Ovary (tissue), 9 donors: ENCODE results near the gene SOAT2. TPM values are rescaled to one million over a fixed set of nuclear protein-coding genes. Genes with fewer than 3 reads are reported as not detected.

ENCODE experiments used
- DNase-seq, 5 donors: peaks; one replicate each; pipeline ENCODE4 v3.0.0-alpha.2; 2019 to 2020
- H3K27ac ChIP-seq, 2 donors: fragments of 200-600 bp; one replicate each; pipeline versions ENCODE4 v1.5.1 to v1.8.0; 2019 to 2022
- H3K27me3 ChIP-seq: fragments of 200-600 bp; one replicate; pipeline ENCODE4 v1.8.0; 2022
- H3K36me3 ChIP-seq: fragments of 200-600 bp; sonication (generic); one replicate; pipeline ENCODE4 v1.5.1; 2019
- H3K4me1 ChIP-seq: one replicate; pipeline ENCODE4 v1.8.1; 2013; ENCODE audit warnings: mild to moderate bottlenecking, moderate library complexity; ENCODE audit not compliant: insufficient read depth
- H3K4me3 ChIP-seq: fragments of 200-600 bp; sonication (generic); one replicate; pipeline ENCODE4 v1.5.1; 2017
- H3K9me3 ChIP-seq, 2 donors: fragments of 200-600 bp in 1 of 2; sonication (generic) in 1 of 2; one replicate each; pipeline versions ENCODE4 v1.5.1 to v1.8.1; 2013 to 2019; ENCODE audit warnings: mild to moderate bottlenecking in 1 of 2, moderate library complexity in 1 of 2
- EP300 ChIP-seq: sonication (generic); formaldehyde crosslinking; IDR thresholded peaks from one replicate; pipeline ENCODE4 v1.6.1; 2017; ENCODE audit warnings: antibody characterized with exemption
- POLR2A ChIP-seq: fragments of 450-650 bp; IDR thresholded peaks from one replicate; pipeline ENCODE4 v1.6.1; 2017; ENCODE audit warnings: antibody characterized with exemption, mild to moderate bottlenecking, moderate library complexity
- WGBS, 3 donors: extraction: QIAGEN DNeasy Blood & Tissue Kit in 1 of 3; methylation state at CpG; one replicate each; pipeline versions ENCODE4 v1.1.5 to v1.1.7; 2013 to 2017; 5-methylcytosine and 5-hydroxymethylcytosine counted together
- intact Hi-C, 4 donors: fragments of 100-400 bp; cut with DNase I; formaldehyde crosslinking; loops; one replicate each; pipeline versions ENCODE4 v1.11.0 to v1.15.1; 2022 to 2023
- polyA plus RNA-seq, 2 donors: library from polyadenylated mRNA; stranded (reverse); fragments of 200-250 nt in 1 of 2; fragments of 350-450 nt in 1 of 2; fragmentation: Illumina TruSeq in 1 of 2; extraction: RNeasy Lipid Tissue Mini Kit (QIAGEN cat#74804) in 1 of 2; gene quantifications; one replicate each; pipeline ENCODE4 v1.2.3, GENCODE V29; 2013 to 2014
- total RNA-seq, 7 donors: library from RNA; depleted of rRNA in 2 of 7; stranded (reverse); fragments of >200 nt in 2 of 7; fragmentation: NEBNext Ultra II Directional in 3 of 7; extraction: Animal tissue kit (Norgen Biotek cat#: 25700) in 3 of 7; gene quantifications; one replicate each; pipeline versions ENCODE4 v1.1.0 to v1.2.4, GENCODE V29; 2016 to 2023
- TF ChIP-seq, protein P1 (sequence below), 3 donors: fragments of 450-650 bp in 2 of 3; fragments of 200-600 bp in 1 of 3; IDR thresholded peaks; one replicate each; pipeline versions ENCODE4 v1.5.1 to v1.8.0; 2016 to 2022; ENCODE audit warnings: antibody characterized with exemption in 3 of 3, mild to moderate bottlenecking in 1 of 3
- donor health status: DM: no; HTN: no; CAD: no; lungs with moderate emphysema.
- donor health status: DM: no; HTN: no; CAD: no.
- donor health status: Bipolar disorder and iron deficiency.
- donor health status: DM: yes; HTN: yes; CAD: no.
- donor health status: DM: no; HTN: no; CAD: no.
- donor health status: DM: yes; HTN: yes; CAD: no.

Gene SOAT2
- total and polyA plus RNA-seq, 9 donors = 0.07 to 0.72 (median 0.28) TPM; not detected in 4

DNA sequence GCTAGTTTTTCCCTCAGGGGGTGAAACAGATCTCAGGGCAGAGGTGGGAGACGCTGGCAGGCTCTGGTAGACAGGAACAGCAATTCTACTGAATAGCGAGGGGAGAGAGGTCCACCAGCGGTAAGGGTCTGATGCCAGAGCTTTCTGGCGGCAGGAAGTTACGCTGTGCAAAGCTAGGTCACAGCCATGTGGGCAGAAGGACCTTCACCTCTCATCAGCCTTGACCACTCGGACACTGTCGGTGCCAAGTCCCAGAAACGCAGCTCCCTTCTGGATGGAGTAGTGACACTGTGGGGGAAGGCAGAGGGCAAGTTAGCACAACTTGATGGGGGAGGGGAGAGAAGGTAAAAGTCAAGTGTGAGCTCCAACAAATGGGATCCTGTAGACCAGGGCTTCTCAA lies 66.9 kb downstream of the SOAT2 start:
- no peaks in the 10 kb centered on the region for H3K36me3 ChIP-seq
- TF ChIP-seq EP300 (no peak), POLR2A (no peak)
- TF ChIP-seq, protein P1, sequence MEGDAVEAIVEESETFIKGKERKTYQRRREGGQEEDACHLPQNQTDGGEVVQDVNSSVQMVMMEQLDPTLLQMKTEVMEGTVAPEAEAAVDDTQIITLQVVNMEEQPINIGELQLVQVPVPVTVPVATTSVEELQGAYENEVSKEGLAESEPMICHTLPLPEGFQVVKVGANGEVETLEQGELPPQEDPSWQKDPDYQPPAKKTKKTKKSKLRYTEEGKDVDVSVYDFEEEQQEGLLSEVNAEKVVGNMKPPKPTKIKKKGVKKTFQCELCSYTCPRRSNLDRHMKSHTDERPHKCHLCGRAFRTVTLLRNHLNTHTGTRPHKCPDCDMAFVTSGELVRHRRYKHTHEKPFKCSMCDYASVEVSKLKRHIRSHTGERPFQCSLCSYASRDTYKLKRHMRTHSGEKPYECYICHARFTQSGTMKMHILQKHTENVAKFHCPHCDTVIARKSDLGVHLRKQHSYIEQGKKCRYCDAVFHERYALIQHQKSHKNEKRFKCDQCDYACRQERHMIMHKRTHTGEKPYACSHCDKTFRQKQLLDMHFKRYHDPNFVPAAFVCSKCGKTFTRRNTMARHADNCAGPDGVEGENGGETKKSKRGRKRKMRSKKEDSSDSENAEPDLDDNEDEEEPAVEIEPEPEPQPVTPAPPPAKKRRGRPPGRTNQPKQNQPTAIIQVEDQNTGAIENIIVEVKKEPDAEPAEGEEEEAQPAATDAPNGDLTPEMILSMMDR (IDR thresholded peaks at IDR 0.05) = no peak
- no peak overlapping the region for H3K27ac ChIP-seq
- H3K27me3 ChIP-seq = no peaks in the 10 kb centered on the region
- intact Hi-C loops = no loop called here
- no peak overlapping the region for H3K4me3 ChIP-seq
- H3K9me3 ChIP-seq = no peaks in the 10 kb centered on the region
- WGBS, 3 donors = 84 to 87% (median 85%) methylated on average over 8 of the region's 8 CpGs
- peaks cover 3% of the 10 kb centered on the region for H3K4me1 ChIP-seq
- no peak for DNase-seq

DNA sequence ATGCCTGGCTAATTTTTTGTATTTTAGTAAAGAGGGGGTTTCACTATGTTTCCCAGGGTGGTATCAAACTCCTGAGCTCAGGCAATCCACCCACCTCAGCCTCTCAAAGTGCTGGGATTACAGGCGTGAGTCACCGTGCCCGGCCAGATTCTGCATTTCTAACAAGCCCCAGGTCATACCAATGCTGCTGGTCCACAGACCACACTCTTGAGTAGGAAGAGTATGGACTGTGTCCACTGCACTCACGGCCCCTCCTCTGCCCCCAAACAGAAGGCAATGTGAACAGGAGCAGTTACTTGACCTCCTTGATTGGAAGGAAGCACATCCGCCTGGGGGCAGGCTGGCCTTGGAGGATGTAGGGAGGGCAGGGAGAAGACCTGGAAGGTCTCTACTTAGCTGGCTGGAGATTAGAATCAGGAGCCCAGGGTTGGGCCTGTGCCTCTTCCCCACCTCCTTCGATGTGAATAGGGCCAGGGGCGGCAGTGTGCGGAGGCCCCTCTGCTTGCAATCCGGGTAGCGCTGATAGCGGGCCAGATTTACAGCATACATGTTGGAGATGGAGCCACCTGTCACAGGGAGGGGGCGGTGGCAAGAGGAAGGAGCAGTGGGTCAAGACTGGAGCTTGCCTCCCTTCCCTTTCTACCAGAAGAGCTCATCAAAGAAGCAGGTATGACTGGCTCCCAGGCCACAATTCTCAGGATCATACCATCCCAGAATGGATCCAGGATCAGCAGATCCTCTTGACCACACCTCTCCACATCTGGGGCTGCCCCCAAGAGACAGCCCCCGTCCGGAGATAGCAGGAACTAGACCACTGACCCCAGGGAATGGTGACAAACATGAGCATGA lies 67.8 kb downstream of the SOAT2 start:
- no peaks in the 10 kb centered on the region for H3K27me3 ChIP-seq
- 70 to 72% (median 72%) methylated on average over 14 of the region's 14 CpGs for WGBS, 3 donors
- no peak for DNase-seq
- no peak for TF ChIP-seq EP300
- TF ChIP-seq, protein P1 (IDR thresholded peaks at IDR 0.05) = no peak
- TF ChIP-seq POLR2A = no peak
- intact Hi-C loops = no loop called here
- no peak overlapping the region for H3K27ac ChIP-seq
- no peaks in the 10 kb centered on the region for H3K36me3 ChIP-seq
- peaks cover 3% of the 10 kb centered on the region for H3K4me1 ChIP-seq
- H3K4me3 ChIP-seq = no peak overlapping the region
- H3K9me3 ChIP-seq = no peaks in the 10 kb centered on the region

DNA sequence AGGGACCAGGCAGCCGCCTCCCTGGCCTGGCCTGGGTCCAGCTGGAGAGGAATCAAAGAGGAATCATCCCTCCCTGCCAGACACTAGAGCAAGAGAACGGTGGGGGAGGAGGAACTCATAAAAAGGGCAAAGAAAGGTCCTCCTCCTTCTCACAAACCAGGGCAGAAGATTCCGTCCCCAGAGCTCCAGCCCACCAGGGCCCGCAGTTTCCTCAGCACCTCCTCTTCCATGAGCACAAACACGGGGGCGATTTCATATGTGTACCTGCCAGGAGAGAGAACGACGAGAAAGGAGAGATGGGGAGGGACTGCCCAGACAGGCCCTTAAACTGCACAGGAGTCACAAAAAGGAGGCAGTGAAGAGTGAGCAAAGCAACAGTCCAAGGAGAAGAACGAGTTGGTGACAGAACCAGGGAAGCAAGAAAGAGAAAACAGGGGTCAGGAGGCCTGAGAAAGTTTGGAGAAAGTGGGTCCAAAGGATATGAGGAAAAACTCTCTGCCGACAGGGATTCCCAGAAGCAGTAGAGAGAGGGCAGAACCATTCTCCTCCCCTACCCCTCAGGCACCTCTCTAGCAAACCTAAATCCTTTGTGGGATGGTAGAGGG lies 68.5 kb downstream of the SOAT2 start:
- no peaks in the 10 kb centered on the region for H3K9me3 ChIP-seq
- no peak overlapping the region for H3K27ac ChIP-seq
- no peaks in the 10 kb centered on the region for H3K27me3 ChIP-seq
- intact Hi-C loops = no loop called here
- H3K4me1 ChIP-seq = peaks cover 3% of the 10 kb centered on the region
- WGBS, 3 donors = 25 to 42% (median 38%) methylated on average over 10 of the region's 10 CpGs
- H3K36me3 ChIP-seq = no peaks in the 10 kb centered on the region
- TF ChIP-seq, protein P1 (IDR thresholded peaks at IDR 0.05) = no peak
- no peak for TF ChIP-seq EP300
- no peak for TF ChIP-seq POLR2A
- no peak for DNase-seq
- H3K4me3 ChIP-seq = no peak overlapping the region

DNA sequence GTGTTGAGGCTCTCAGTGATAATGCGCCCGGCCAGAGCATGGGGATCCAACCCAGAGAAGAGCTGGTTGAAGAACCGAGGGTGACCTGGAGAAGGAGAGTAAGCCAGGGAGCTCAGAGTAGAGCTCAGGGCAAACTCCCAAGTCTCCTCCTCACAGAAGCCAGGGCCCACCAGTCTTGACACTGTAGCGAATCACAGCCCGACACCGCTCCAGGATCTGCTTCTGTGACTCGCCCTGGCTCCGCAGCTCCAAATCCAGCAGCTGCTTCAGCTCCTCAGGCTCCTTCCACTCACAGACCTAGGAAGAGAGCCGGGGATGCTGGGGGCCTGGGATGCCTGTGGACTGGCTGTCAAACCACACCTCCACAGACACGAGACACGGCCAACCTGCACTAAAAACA lies 69.1 kb downstream of the SOAT2 start:
- 53 to 72% (median 67%) methylated on average over 11 of the region's 11 CpGs for WGBS, 3 donors
- intact Hi-C loops = no loop called here
- Histone ChIP-seq H3K27me3 (no peaks in the 10 kb centered on the region), H3K27ac (no peak overlapping the region), H3K36me3 (no peaks in the 10 kb centered on the region), H3K9me3 (no peaks in the 10 kb centered on the region), H3K4me1 (peaks cover 3% of the 10 kb centered on the region), H3K4me3 (no peak overlapping the region)
- no peak for DNase-seq
- no peak for TF ChIP-seq POLR2A
- TF ChIP-seq, protein P1 (IDR thresholded peaks at IDR 0.05) = no peak
- TF ChIP-seq EP300 = no peak
